ENCODE results near the gene KCTD4.
A peak's percentile ranks its signal among the peaks of the same experiment; 100 is the strongest.
"Not testable (repeated sequence)": the region's sequence is repeated elsewhere in the genome, so short reads cannot be mapped to it uniquely, and the experiment has no call there.

KCTD4 gene

DNA sequence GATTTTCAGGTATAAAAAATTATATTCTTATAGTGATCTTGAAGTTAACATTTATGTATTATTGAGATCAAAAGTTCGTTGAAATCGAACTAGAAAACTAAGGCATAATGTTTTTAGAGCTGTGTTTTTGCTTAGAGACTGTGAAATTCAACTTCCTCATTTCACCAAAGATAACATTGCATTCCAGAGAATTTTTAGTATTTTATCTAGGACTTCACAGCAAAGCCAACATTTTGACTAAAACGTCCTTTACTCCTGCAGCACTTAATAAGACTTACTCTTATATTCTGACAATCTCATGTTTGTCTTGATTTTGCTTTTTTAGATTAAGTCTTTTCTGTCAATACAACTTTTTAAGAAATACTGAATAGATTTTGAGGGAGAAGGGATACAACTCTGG is 4.7 kb downstream of the KCTD4 start:
- Histone ChIP-seq H3K9me3 (ENCODE audit: control insufficient read depth, low read length) (no peaks in the 10 kb centered on the region), H3K27ac (ENCODE audit: low read depth, low read length, severe bottlenecking) (peak overlapping the region; percentile 36), H3K4me3 (ENCODE audit: extremely low read depth, insufficient read depth, low read length, poor library complexity, severe bottlenecking) (no peak overlapping the region), H3K36me3 (ENCODE audit: control insufficient read depth, insufficient read depth, low read length) (peaks cover 3% of the 10 kb centered on the region), H3K4me1 (ENCODE audit: control insufficient read depth, insufficient read depth, low read length, poor library complexity, severe bottlenecking) (peaks cover 10% of the 10 kb centered on the region)
- WGBS, 2 experiments (ENCODE audit: insufficient coverage in 2 of 2) = 60% methylated on average over 1 of the region's 3 CpGs; no CpG with 5 or more reads in 1 of the 2 experiments

DNA sequence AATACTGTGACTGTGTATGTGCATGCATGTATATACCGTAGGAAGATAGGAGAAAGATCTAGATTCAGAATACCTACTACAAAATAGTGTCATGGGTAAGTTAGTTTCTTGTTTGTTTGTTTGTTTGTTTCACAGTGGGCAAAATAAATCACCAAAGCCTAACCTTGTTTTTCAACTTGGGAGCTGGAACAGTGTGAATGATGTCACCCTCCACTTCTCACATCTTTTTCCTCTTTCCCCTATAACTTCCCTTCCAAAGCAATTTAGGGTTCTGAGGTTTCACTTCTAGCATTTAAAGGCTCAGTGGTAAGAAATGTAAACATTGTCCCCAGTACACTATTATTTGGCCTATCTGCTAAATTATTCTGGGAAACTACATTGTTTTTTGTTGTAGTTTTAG is 5.4 kb downstream of the KCTD4 start:
- Histone ChIP-seq H3K4me3 (ENCODE audit: extremely low read depth, insufficient read depth, low read length, poor library complexity, severe bottlenecking) (no peak overlapping the region), H3K36me3 (ENCODE audit: control insufficient read depth, insufficient read depth, low read length) (peaks cover 3% of the 10 kb centered on the region), H3K27ac (ENCODE audit: low read depth, low read length, severe bottlenecking) (peak overlapping the region; percentile 43), H3K4me1 (ENCODE audit: control insufficient read depth, insufficient read depth, low read length, poor library complexity, severe bottlenecking) (peaks cover 10% of the 10 kb centered on the region), H3K9me3 (ENCODE audit: control insufficient read depth, low read length) (no peaks in the 10 kb centered on the region)
- no CpG with 5 or more reads among the region's 1 CpG for WGBS, 2 experiments (ENCODE audit: insufficient coverage in 2 of 2)

- WGBS, 2 experiments (ENCODE audit: insufficient coverage in 2 of 2) = 76 to 78% methylated on average over 9 to 10 of the region's 15 CpGs
- Histone ChIP-seq H3K9me3 (ENCODE audit: control insufficient read depth, low read length) (no peaks in the 10 kb centered on the region), H3K4me1 (ENCODE audit: control insufficient read depth, insufficient read depth, low read length, poor library complexity, severe bottlenecking) (peaks cover 10% of the 10 kb centered on the region), H3K36me3 (ENCODE audit: control insufficient read depth, insufficient read depth, low read length) (peaks cover 3% of the 10 kb centered on the region), H3K4me3 (ENCODE audit: extremely low read depth, insufficient read depth, low read length, poor library complexity, severe bottlenecking) (no peak overlapping the region), H3K27ac (ENCODE audit: low read depth, low read length, severe bottlenecking) (no peak overlapping the region)
Measured at GRCh38 chr13:45194081-45194939, 6.5 kb downstream of the KCTD4 start.

GRCh38 chr13:45191874-45192273 is 9.0 kb downstream of the KCTD4 start:
- no CpG with 5 or more reads among the region's 1 CpG for WGBS, 2 experiments (ENCODE audit: insufficient coverage in 2 of 2)
- peaks cover 10% of the 10 kb centered on the region for H3K4me1 ChIP-seq (ENCODE audit: control insufficient read depth, insufficient read depth, low read length, poor library complexity, severe bottlenecking)
- no peaks in the 10 kb centered on the region for H3K9me3 ChIP-seq (ENCODE audit: control insufficient read depth, low read length)
- H3K36me3 ChIP-seq (ENCODE audit: control insufficient read depth, insufficient read depth, low read length) = no peaks in the 10 kb centered on the region
- no peak overlapping the region for H3K4me3 ChIP-seq (ENCODE audit: extremely low read depth, insufficient read depth, low read length, poor library complexity, severe bottlenecking)
- H3K27ac ChIP-seq (ENCODE audit: low read depth, low read length, severe bottlenecking) = no peak overlapping the region

DNA sequence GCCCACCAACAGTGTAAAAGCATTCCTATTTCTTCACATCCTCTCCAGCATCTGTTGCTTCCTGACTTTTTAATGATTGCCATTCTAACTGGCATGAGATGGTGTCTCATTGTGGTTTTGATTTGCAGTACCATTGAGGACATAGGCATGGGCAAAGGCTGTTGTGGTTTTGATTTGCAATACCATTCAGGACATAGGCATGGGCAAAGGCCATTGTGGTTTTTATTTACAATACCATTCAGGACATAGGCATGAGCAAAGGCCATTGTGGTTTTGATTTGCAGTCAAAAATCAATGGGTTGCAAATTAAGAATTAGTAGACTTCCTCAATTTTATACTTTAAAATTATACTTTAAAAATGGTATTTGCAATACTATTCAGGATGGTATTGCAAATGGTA is 11.3 kb downstream of the KCTD4 start:
- H3K4me1 ChIP-seq (ENCODE audit: control insufficient read depth, insufficient read depth, low read length, poor library complexity, severe bottlenecking); H3K4me3 ChIP-seq (ENCODE audit: extremely low read depth, insufficient read depth, low read length, poor library complexity, severe bottlenecking); H3K36me3 ChIP-seq (ENCODE audit: control insufficient read depth, insufficient read depth, low read length); H3K9me3 ChIP-seq (ENCODE audit: control insufficient read depth, low read length); H3K27ac ChIP-seq (ENCODE audit: low read depth, low read length, severe bottlenecking): not testable (repeated sequence)

DNA sequence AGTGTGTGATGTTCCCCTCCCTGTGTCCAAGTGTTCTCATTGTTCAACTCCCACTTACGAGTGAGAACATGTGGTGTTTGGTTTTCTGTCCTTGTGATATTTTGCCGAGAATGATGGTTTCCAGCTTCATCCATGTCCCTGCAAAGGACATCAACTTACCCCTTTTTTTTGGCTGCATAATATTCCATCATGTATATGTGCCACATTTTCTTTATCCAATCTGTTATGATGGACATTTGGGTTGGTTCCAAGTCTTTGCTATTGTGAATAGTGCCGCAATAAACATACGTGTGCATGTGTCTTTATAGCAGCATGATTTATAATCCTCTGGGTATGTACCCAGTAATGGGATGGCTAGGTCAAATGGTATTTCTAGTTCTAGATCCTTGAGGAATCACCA is 11.8 kb downstream of the KCTD4 start:
- not testable (repeated sequence) for H3K27ac ChIP-seq (ENCODE audit: low read depth, low read length, severe bottlenecking); H3K36me3 ChIP-seq (ENCODE audit: control insufficient read depth, insufficient read depth, low read length); H3K9me3 ChIP-seq (ENCODE audit: control insufficient read depth, low read length); H3K4me1 ChIP-seq (ENCODE audit: control insufficient read depth, insufficient read depth, low read length, poor library complexity, severe bottlenecking); H3K4me3 ChIP-seq (ENCODE audit: extremely low read depth, insufficient read depth, low read length, poor library complexity, severe bottlenecking)
- no CpG with 5 or more reads among the region's 4 CpGs for WGBS, 2 experiments (ENCODE audit: insufficient coverage in 2 of 2)

DNA sequence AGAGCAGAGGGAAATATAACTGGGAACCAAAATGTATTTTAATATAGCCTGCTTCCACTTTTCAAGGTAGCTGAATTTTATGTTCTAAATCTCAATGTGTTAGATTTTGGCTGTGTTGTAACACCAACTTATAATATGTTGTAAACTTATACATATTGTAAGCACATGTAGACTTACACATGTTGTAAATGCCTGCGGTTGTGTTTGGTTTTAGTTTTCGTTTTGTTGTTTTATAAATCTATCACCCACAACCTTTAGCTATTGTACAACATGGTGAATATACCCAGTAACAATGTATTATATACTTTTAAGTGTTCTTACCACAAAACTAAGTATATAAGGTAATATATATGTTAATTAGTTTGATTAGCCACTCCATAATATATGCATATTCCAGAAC is 15.6 kb downstream of the KCTD4 start:
- no peaks in the 10 kb centered on the region for H3K4me1 ChIP-seq (ENCODE audit: control insufficient read depth, insufficient read depth, low read length, poor library complexity, severe bottlenecking)
- WGBS, 2 experiments (ENCODE audit: insufficient coverage in 2 of 2) = no CpG with 5 or more reads among the region's 2 CpGs

GRCh38 chr13:45184693-45185092 is 16.2 kb downstream of the KCTD4 start:
- H3K4me1 ChIP-seq (ENCODE audit: control insufficient read depth, insufficient read depth, low read length, poor library complexity, severe bottlenecking) = no peaks in the 10 kb centered on the region
- no peak overlapping the region for H3K4me3 ChIP-seq (ENCODE audit: extremely low read depth, insufficient read depth, low read length, poor library complexity, severe bottlenecking)
- no peaks in the 10 kb centered on the region for H3K9me3 ChIP-seq (ENCODE audit: control insufficient read depth, low read length)
- WGBS, 2 experiments (ENCODE audit: insufficient coverage in 2 of 2) = 94% methylated on average over 3 of the region's 5 CpGs; no CpG with 5 or more reads in 1 of the 2 experiments
- peaks cover 9% of the 10 kb centered on the region for H3K36me3 ChIP-seq (ENCODE audit: control insufficient read depth, insufficient read depth, low read length)
- no peak overlapping the region for H3K27ac ChIP-seq (ENCODE audit: low read depth, low read length, severe bottlenecking)

More for the DNA sequence above, 15.6 kb downstream of the KCTD4 start:
- Histone ChIP-seq H3K9me3 (ENCODE audit: control insufficient read depth, low read length) (no peaks in the 10 kb centered on the region), H3K27ac (ENCODE audit: low read depth, low read length, severe bottlenecking) (no peak overlapping the region), H3K4me3 (ENCODE audit: extremely low read depth, insufficient read depth, low read length, poor library complexity, severe bottlenecking) (no peak overlapping the region), H3K36me3 (ENCODE audit: control insufficient read depth, insufficient read depth, low read length) (peaks cover 9% of the 10 kb centered on the region)

- no peak overlapping the region for H3K4me3 ChIP-seq (ENCODE audit: extremely low read depth, insufficient read depth, low read length, poor library complexity, severe bottlenecking)
- no peak overlapping the region for H3K27ac ChIP-seq (ENCODE audit: low read depth, low read length, severe bottlenecking)
- 91 to 100% methylated on average over 4 to 7 of the region's 7 CpGs for WGBS, 2 experiments (ENCODE audit: insufficient coverage in 2 of 2)
- peaks cover 9% of the 10 kb centered on the region for H3K36me3 ChIP-seq (ENCODE audit: control insufficient read depth, insufficient read depth, low read length)
- no peaks in the 10 kb centered on the region for H3K9me3 ChIP-seq (ENCODE audit: control insufficient read depth, low read length)
- H3K4me1 ChIP-seq (ENCODE audit: control insufficient read depth, insufficient read depth, low read length, poor library complexity, severe bottlenecking) = no peaks in the 10 kb centered on the region
Measured at GRCh38 chr13:45180713-45181601, 19.9 kb downstream of the KCTD4 start.

- Histone ChIP-seq H3K27ac (ENCODE audit: low read depth, low read length, severe bottlenecking) (no peak overlapping the region), H3K4me3 (ENCODE audit: extremely low read depth, insufficient read depth, low read length, poor library complexity, severe bottlenecking) (no peak overlapping the region), H3K36me3 (ENCODE audit: control insufficient read depth, insufficient read depth, low read length) (peaks cover 13% of the 10 kb centered on the region), H3K4me1 (ENCODE audit: control insufficient read depth, insufficient read depth, low read length, poor library complexity, severe bottlenecking) (no peaks in the 10 kb centered on the region), H3K9me3 (ENCODE audit: control insufficient read depth, low read length) (no peaks in the 10 kb centered on the region)
- WGBS, 2 experiments (ENCODE audit: insufficient coverage in 2 of 2) = no CpG with 5 or more reads among the region's 3 CpGs
Measured at GRCh38 chr13:45180303-45180702, 20.5 kb downstream of the KCTD4 start.

- Histone ChIP-seq H3K4me1 (ENCODE audit: control insufficient read depth, insufficient read depth, low read length, poor library complexity, severe bottlenecking) (no peaks in the 10 kb centered on the region), H3K9me3 (ENCODE audit: control insufficient read depth, low read length) (no peaks in the 10 kb centered on the region), H3K36me3 (ENCODE audit: control insufficient read depth, insufficient read depth, low read length) (peaks cover 13% of the 10 kb centered on the region), H3K27ac (ENCODE audit: low read depth, low read length, severe bottlenecking) (no peak overlapping the region), H3K4me3 (ENCODE audit: extremely low read depth, insufficient read depth, low read length, poor library complexity, severe bottlenecking) (no peak overlapping the region)
Measured at GRCh38 chr13:45179428-45179827, 21.4 kb downstream of the KCTD4 start.

Measured in mesodermal cell (in vitro differentiated cells).